ENCODE data around the gene ACTC1.
"Not testable (repeated sequence)": the region's sequence is repeated elsewhere in the genome, so short reads cannot be mapped to it uniquely, and the experiment has no call there.

Gene ACTC1

GRCh38 chr15:34795267-34796081 lies at the start of gene ACTC1:
ACTC1 (minus strand) TSS chr15:34795549; CDS start chr15:34794808, 741 bp downstream.
- no peak for DNase-seq

GRCh38 chr15:34841262-34841725 lies 45.9 kb upstream of the ACTC1 start:
- DNase-seq, result no peak

GRCh38 chr15:34838282-34838681 lies 42.9 kb upstream of the ACTC1 start:
- DNase-seq, result no peak

GRCh38 chr15:34837246-34838016 lies 42.1 kb upstream of the ACTC1 start:
- DNase-seq, result no peak

GRCh38 chr15:34828145-34828911 lies 33.0 kb upstream of the ACTC1 start:
- no peak for DNase-seq

GRCh38 chr15:34821831-34822230 lies 26.5 kb upstream of the ACTC1 start:
- DNase-seq, result no peak

GRCh38 chr15:34820110-34820509 lies 24.8 kb upstream of the ACTC1 start:
- DNase-seq, result no peak

- no peak for DNase-seq
Observed at GRCh38 chr15:34818526-34818925, 23.2 kb upstream of the ACTC1 start.

GRCh38 chr15:34815836-34816235 lies 20.5 kb upstream of the ACTC1 start:
- DNase-seq, result no peak

- no peak for DNase-seq
Observed at GRCh38 chr15:34813446-34814190, 18.3 kb upstream of the ACTC1 start.

GRCh38 chr15:34812868-34813365 lies 17.6 kb upstream of the ACTC1 start:
- not testable (repeated sequence) for DNase-seq

GRCh38 chr15:34812369-34812768 lies 17.0 kb upstream of the ACTC1 start:
- no peak for DNase-seq

- no peak for DNase-seq
Observed at GRCh38 chr15:34810443-34811129, 15.2 kb upstream of the ACTC1 start.

- no peak for DNase-seq
Observed at GRCh38 chr15:34809186-34809585, 13.8 kb upstream of the ACTC1 start.

- no peak for DNase-seq
Observed at GRCh38 chr15:34808016-34808415, 12.7 kb upstream of the ACTC1 start.

- DNase-seq, result not testable (repeated sequence)
Observed at GRCh38 chr15:34807241-34807640, 11.9 kb upstream of the ACTC1 start.

- no peak for DNase-seq
Observed at GRCh38 chr15:34804776-34805175, 9.4 kb upstream of the ACTC1 start.

GRCh38 chr15:34804113-34804512 lies 8.8 kb upstream of the ACTC1 start:
- DNase-seq, result no peak

- DNase-seq, result no peak
Observed at GRCh38 chr15:34802803-34803750, 7.7 kb upstream of the ACTC1 start.

- no peak for DNase-seq
Observed at GRCh38 chr15:34802371-34802770, 7.0 kb upstream of the ACTC1 start.
